ENCODE data around the gene MTMR11. TPM values are rescaled to one million over a fixed set of nuclear protein-coding genes. Genes with fewer than 3 reads are reported as not detected.

Gene MTMR11
- total and polyA plus RNA-seq, 9 of the 15 experiments (the other 6 are each of a cell fraction or from before 2014, with no cell fraction given) = 0.09 to 1.6 (median 0.51) TPM

GRCh38 chr1:149936170-149936991 lies at the start of gene MTMR11 (continued):
- TF ChIP-seq ZNF740 (CRISPR knock-in tag; IDR thresholded peaks at IDR 0.05) (no peak), ZNF740 (tag; IDR thresholded peaks at IDR 0.05) (no peak), TAL1 (IDR thresholded peaks at IDR 0.05) (0 out of 2 replicates have a peak, but pooled peaks have one; percentile 3), FOSL1 (tag; conservative IDR thresholded peaks at IDR 0.05) (no peak), MITF (IDR thresholded peaks at IDR 0.05) (no peak), MED1 (CRISPR knock-in tag; IDR thresholded peaks at IDR 0.05; ENCODE audit: borderline replicate concordance) (no peak), KAT7 (CRISPR knock-in tag; IDR thresholded peaks at IDR 0.05; ENCODE audit: borderline replicate concordance) (no peak)

Measured in K562 (cell line).